ENCODE results near the gene TRIM58.
A peak's percentile ranks its signal among the peaks of the same experiment; 100 is the strongest.

TRIM58 gene

GRCh38 chr1:247857069-247857984, at the start of gene TRIM58:
Gene TRIM58, plus strand, starts transcription at chr1:247857187. Its CDS starts 60 bp downstream, at chr1:247857247.
- ChIA-PET POLR2A (no interaction called here), CTCF (no interaction called here)
- TF ChIP-seq CTCF (IDR thresholded peaks at IDR 0.05; ENCODE audit: control extremely low read depth, extremely low read depth, low read depth, missing control alignments): no peak
- peak; percentile 30 for DNase-seq (ENCODE audit: extremely low spot score)

GRCh38 chr1:247812637-247813036, 44.4 kb upstream of the TRIM58 start:
- CTCF ChIA-PET: no interaction called here

GRCh38 chr1:247822060-247822459, 34.9 kb upstream of the TRIM58 start:
- TF ChIP-seq CTCF (IDR thresholded peaks at IDR 0.05; ENCODE audit: control extremely low read depth, extremely low read depth, low read depth, missing control alignments): no peak
- CTCF ChIA-PET: no interaction called here
- DNase-seq (ENCODE audit: extremely low spot score): no peak

More at GRCh38 chr1:247812637-247813036, 44.4 kb upstream of the TRIM58 start:
- DNase-seq (ENCODE audit: extremely low spot score): no peak
- POLR2A ChIA-PET: no interaction called here
- no peak for TF ChIP-seq CTCF (IDR thresholded peaks at IDR 0.05; ENCODE audit: control extremely low read depth, extremely low read depth, low read depth, missing control alignments)

GRCh38 chr1:247824023-247824422, 33.0 kb upstream of the TRIM58 start, which contains the start of gene OR14A16:
Gene OR14A16, minus strand, starts transcription at chr1:247824119. Its CDS starts 8,390 bp downstream, at chr1:247815729.
- CTCF ChIA-PET: no interaction called here
- no peak for TF ChIP-seq CTCF (IDR thresholded peaks at IDR 0.05; ENCODE audit: control extremely low read depth, extremely low read depth, low read depth, missing control alignments)
- POLR2A ChIA-PET: no interaction called here
- no peak for DNase-seq (ENCODE audit: extremely low spot score)

More at GRCh38 chr1:247822060-247822459, 34.9 kb upstream of the TRIM58 start:
- POLR2A ChIA-PET: no interaction called here

GRCh38 chr1:247825362-247825761, 31.6 kb upstream of the TRIM58 start:
- DNase-seq (ENCODE audit: extremely low spot score): no peak
- ChIA-PET POLR2A (no interaction called here), CTCF (no interaction called here)
- TF ChIP-seq CTCF (IDR thresholded peaks at IDR 0.05; ENCODE audit: control extremely low read depth, extremely low read depth, low read depth, missing control alignments): no peak

- ChIA-PET POLR2A (no interaction called here), CTCF (interaction anchor here (1.1 kb wide), 1 partner anchor 30 kb away, joined by 3 read pairs; no protein-coding TSS in a partner anchor)
- no peak for TF ChIP-seq CTCF (IDR thresholded peaks at IDR 0.05; ENCODE audit: control extremely low read depth, extremely low read depth, low read depth, missing control alignments)
- DNase-seq (ENCODE audit: extremely low spot score): no peak
Observed at GRCh38 chr1:247829656-247830055, 27.3 kb upstream of the TRIM58 start.

All from GM10248 (cell line).